Endothelial cell of umbilical vein (primary cell): ENCODE data around the gene CRP.

Source experiments
- EZH2 ChIP-seq: IDR thresholded peaks from 2 replicates; pipeline ENCODE4 v1.6.1; 2012; ENCODE audit warnings: borderline replicate concordance, low read depth, mild to moderate bottlenecking, moderate library complexity, low read length, inconsistent platforms; ENCODE audit not compliant: severe bottlenecking
- POLR2A ChIP-seq: IDR thresholded peaks from 2 replicates; pipeline ENCODE4 v1.6.1; 2012; ENCODE audit warnings: low read depth, mild to moderate bottlenecking, control low read depth, low read length

GRCh38 chr1:159719990-159720389, 5.6 kb upstream of the CRP start:
- TF ChIP-seq EZH2 (no peak), POLR2A (no peak)
